OCI-LY3 (cell line): ENCODE measurements around the gene JUP.
A peak's percentile ranks its signal among the peaks of the same experiment; 100 is the strongest.

Experiments
- H2AFZ ChIP-seq: fragments of 200-600, 300-600 bp; shearing (Covaris generic); 2 replicates; pipeline ENCODE4 v1.6.0; 2014; ENCODE audit warnings: antibody characterized with exemption, low read depth, low read length
- H3K27ac ChIP-seq: fragments of 200-600, 300-600 bp; sonication (generic); 2 replicates; pipeline ENCODE4 v1.5.1; 2014; ENCODE audit warnings: mild to moderate bottlenecking, low read length, moderate library complexity, mixed read lengths
- H3K27me3 ChIP-seq: fragments of 200-600, 300-600 bp; sonication (generic); 2 replicates; pipeline ENCODE4 v1.6.1; 2014; ENCODE audit warnings: low read depth, low read length, mixed read lengths
- H3K36me3 ChIP-seq: fragments of 200-600, 300-600 bp; sonication (generic); replicated peaks from 2 replicates; pipeline ENCODE3; 2014; ENCODE audit warnings: low read depth, low read length, mixed read lengths
- H3K4me1 ChIP-seq: fragments of 300-600, 200-600 bp; sonication (generic); 2 replicates; pipeline ENCODE4 v1.6.1; 2014; ENCODE audit warnings: low read length, mixed read lengths
- H3K4me2 ChIP-seq: fragments of 200-600, 300-600 bp; sonication (generic); 2 replicates; pipeline ENCODE4 v1.6.1; 2014; ENCODE audit warnings: low read length, mixed read lengths
- H3K4me3 ChIP-seq: fragments of 300-600, 200-600 bp; sonication (generic); 2 replicates; pipeline ENCODE4 v1.5.1; 2014; ENCODE audit warnings: antibody characterized with exemption, mild to moderate bottlenecking, low read length, moderate library complexity
- H3K79me2 ChIP-seq: fragments of 300-600, 200-600 bp; shearing (Covaris generic); 2 replicates; pipeline ENCODE4 v1.6.1; 2014; ENCODE audit warnings: mild to moderate bottlenecking, low read length, mixed read lengths
- H3K9ac ChIP-seq: fragments of 300-600, 200-600 bp; shearing (Covaris generic); 2 replicates; pipeline ENCODE4 v1.6.0; 2014; ENCODE audit warnings: mild to moderate bottlenecking, low read length, moderate library complexity
- H3K9me3 ChIP-seq: fragments of 200-600, 300-600 bp; shearing (Covaris generic); 2 replicates; pipeline ENCODE4 v1.6.1; 2014; ENCODE audit warnings: low read length, mixed read lengths; ENCODE audit not compliant: insufficient read depth
- H4K20me1 ChIP-seq: fragments of 200-600, 300-600 bp; sonication (generic); 2 replicates; pipeline ENCODE4 v1.6.1; 2016; ENCODE audit warnings: low read length, mixed read lengths; ENCODE audit not compliant: insufficient read depth
- CTCF ChIP-seq: fragments of 200-600, 300-600 bp; sonication (generic); IDR thresholded peaks from 2 replicates; pipeline ENCODE4 v1.5.1; 2014; ENCODE audit warnings: antibody characterized with exemption, low read length, low read depth
- EZH2phosphoT487 ChIP-seq: fragments of 200-600 bp; shearing (Covaris generic); IDR thresholded peaks from 2 replicates; pipeline ENCODE4 v1.6.1; 2018; ENCODE audit warnings: antibody characterized with exemption, mixed run types, low read depth

The JUP gene

GRCh38 chr17:41741709-41742108 is 44.8 kb downstream of the JUP start:
- Histone ChIP-seq H2AFZ (no peak overlapping the region), H3K27ac (no peak overlapping the region), H3K27me3 (peaks cover 7% of the 10 kb centered on the region), H4K20me1 (no peaks in the 10 kb centered on the region), H3K4me2 (no peak overlapping the region), H3K36me3 (no peaks in the 10 kb centered on the region), H3K9ac (no peak overlapping the region), H3K4me3 (no peak overlapping the region), H3K4me1 (peaks cover 7% of the 10 kb centered on the region), H3K79me2 (no peaks in the 10 kb centered on the region), H3K9me3 (no peaks in the 10 kb centered on the region)
- TF ChIP-seq EZH2phosphoT487: no peak
- no peak for TF ChIP-seq CTCF

- H3K4me1 ChIP-seq: peaks cover 7% of the 10 kb centered on the region
- no peak for TF ChIP-seq CTCF
- no peak for TF ChIP-seq EZH2phosphoT487
- no peaks in the 10 kb centered on the region for H3K36me3 ChIP-seq
- no peak overlapping the region for H3K4me2 ChIP-seq
- H3K79me2 ChIP-seq: no peaks in the 10 kb centered on the region
- no peak overlapping the region for H3K27ac ChIP-seq
- H4K20me1 ChIP-seq: no peaks in the 10 kb centered on the region
- no peak overlapping the region for H3K9ac ChIP-seq
- H2AFZ ChIP-seq: no peak overlapping the region
- peaks cover 4% of the 10 kb centered on the region; the same call in 1 of the 2 replicates for H3K27me3 ChIP-seq
- H3K4me3 ChIP-seq: no peak overlapping the region
- no peaks in the 10 kb centered on the region for H3K9me3 ChIP-seq
These were observed 46.0 kb downstream of the JUP start for GRCh38 chr17:41740506-41740905.

GRCh38 chr17:41739661-41740352 is 46.7 kb downstream of the JUP start:
- peaks cover 7% of the 10 kb centered on the region for H3K4me1 ChIP-seq
- H3K27ac ChIP-seq: no peak overlapping the region
- no peak overlapping the region for H3K9ac ChIP-seq
- no peak overlapping the region for H3K4me3 ChIP-seq
- TF ChIP-seq CTCF (no peak), EZH2phosphoT487 (no peak)
- no peak overlapping the region for H2AFZ ChIP-seq
- peaks cover 4% of the 10 kb centered on the region; the same call in 1 of the 2 replicates for H3K27me3 ChIP-seq
- no peaks in the 10 kb centered on the region for H4K20me1 ChIP-seq
- no peak overlapping the region for H3K4me2 ChIP-seq
- no peaks in the 10 kb centered on the region for H3K9me3 ChIP-seq
- no peaks in the 10 kb centered on the region for H3K79me2 ChIP-seq
- H3K36me3 ChIP-seq: no peaks in the 10 kb centered on the region

GRCh38 chr17:41738801-41739112 is 47.8 kb downstream of the JUP start:
- no peaks in the 10 kb centered on the region for H3K79me2 ChIP-seq
- H3K4me1 ChIP-seq: peaks cover 7% of the 10 kb centered on the region
- H3K27me3 ChIP-seq: peaks cover 4% of the 10 kb centered on the region; the same call in 1 of the 2 replicates
- peak overlapping the region; percentile 99 for H2AFZ ChIP-seq
- TF ChIP-seq CTCF (no peak), EZH2phosphoT487 (no peak)
- H3K27ac ChIP-seq: no peak overlapping the region
- no peaks in the 10 kb centered on the region for H3K9me3 ChIP-seq
- H3K4me2 ChIP-seq: no peak overlapping the region
- H3K4me3 ChIP-seq: no peak overlapping the region
- H3K36me3 ChIP-seq: no peaks in the 10 kb centered on the region
- no peaks in the 10 kb centered on the region for H4K20me1 ChIP-seq
- H3K9ac ChIP-seq: no peak overlapping the region
